WTC11 (cell line): Measurements from ENCODE around the gene RELL1. TPM values are rescaled to one million over a fixed set of nuclear protein-coding genes. Genes with fewer than 3 reads are reported as not detected.

ENCODE experiments used
- ATAC-seq: fragments of 200-7000 bp; cut with Tn5 transposase; 2 replicates; pipeline ENCODE4 v1.10.0; 2021; ENCODE audit warnings: mild to moderate bottlenecking, moderate library complexity
- CTCF ChIA-PET: fragments of 300-600 bp; sonication (Branson Sonifier 250); formaldehyde crosslinking; loops from one replicate; lab custom pipeline; 2021; ENCODE audit warnings: antibody characterized with exemption; lab: Charles Lee
- POLR2A ChIA-PET: fragments of 350-600 bp; sonication (Branson Sonifier 250); formaldehyde crosslinking; loops from one replicate; lab custom pipeline; 2021; ENCODE audit warnings: antibody characterized with exemption; lab: Charles Lee
- DNase-seq: peaks from one replicate; pipeline ENCODE4 v3.0.0; 2021; ENCODE audit warnings: low spot score
- H3K27ac Mint-ChIP-seq: 2 replicates; pipeline ENCODE4 v1.8.0; 2021; ENCODE audit warnings: mixed read lengths
- H3K27me3 Mint-ChIP-seq: 2 replicates; pipeline ENCODE4 v1.8.0; 2021; ENCODE audit warnings: low read depth, mild to moderate bottlenecking, moderate library complexity, mixed read lengths
- H3K36me3 Mint-ChIP-seq: 2 replicates; pipeline ENCODE4 v1.8.0; 2021; ENCODE audit warnings: mixed read lengths
- H3K4me1 Mint-ChIP-seq: 2 replicates; pipeline ENCODE4 v1.8.0; 2022; ENCODE audit warnings: mixed read lengths
- H3K4me3 Mint-ChIP-seq: 2 replicates; pipeline ENCODE4 v1.8.0; 2021; ENCODE audit warnings: mild to moderate bottlenecking, moderate library complexity, mixed read lengths
- H3K9me3 Mint-ChIP-seq: 2 replicates; pipeline ENCODE4 v1.8.0; 2021; ENCODE audit warnings: mixed read lengths
- ATF2 ChIP-seq: sonication (generic); formaldehyde crosslinking; IDR thresholded peaks from 2 replicates; pipeline ENCODE4 v1.8.1; 2022; ENCODE audit warnings: low read depth, missing genetic modification reagents, borderline replicate concordance
- CTCF ChIP-seq: fragments of 200-600 bp; IDR thresholded peaks from 2 replicates; pipeline ENCODE4 v1.8.0; 2022; ENCODE audit warnings: antibody characterized with exemption
- E2F4 ChIP-seq: sonication (generic); formaldehyde crosslinking; IDR thresholded peaks from 2 replicates; pipeline ENCODE4 v1.8.1; 2022; ENCODE audit warnings: low read depth, mild to moderate bottlenecking, moderate library complexity, missing genetic modification reagents, borderline replicate concordance
- GRHL2 ChIP-seq: fragments of 250-450 bp; sonication (Bioruptor Pico); IDR thresholded peaks from 2 replicates; pipeline ENCODE4 v1.8.0; 2022; ENCODE audit warnings: mild to moderate bottlenecking, moderate library complexity; ENCODE audit not compliant: insufficient replicate concordance, severe bottlenecking
- GTF2I ChIP-seq: fragments of 250-450 bp; sonication (Bioruptor Pico); conservative IDR thresholded peaks from 2 replicates; pipeline ENCODE4 v1.4.0; 2021; ENCODE audit warnings: mild to moderate bottlenecking
- HMGA2 ChIP-seq: fragments of 250-450 bp; sonication (Bioruptor Pico); IDR thresholded peaks from 2 replicates; pipeline ENCODE4 v1.4.0; 2021; ENCODE audit warnings: mild to moderate bottlenecking, moderate library complexity
- JAZF1 ChIP-seq: fragments of 250-450 bp; sonication (Bioruptor Pico); IDR thresholded peaks from 2 replicates; pipeline ENCODE4 v1.9.0; 2021; ENCODE audit warnings: moderate library complexity, mild to moderate bottlenecking, inconsistent platforms
- NR1H2 ChIP-seq: sonication (generic); formaldehyde crosslinking; IDR thresholded peaks from 2 replicates; pipeline ENCODE4 v1.9.0; 2021; ENCODE audit warnings: mild to moderate bottlenecking, moderate library complexity, missing genetic modification reagents
- NR2C2 ChIP-seq: sonication (generic); formaldehyde crosslinking; IDR thresholded peaks from 2 replicates; pipeline ENCODE4 v1.8.0; 2022; ENCODE audit warnings: mild to moderate bottlenecking, missing genetic modification reagents
- NR3C1 ChIP-seq: sonication (generic); formaldehyde crosslinking; conservative IDR thresholded peaks from 2 replicates; pipeline ENCODE4 v1.8.1; 2023; ENCODE audit warnings: low read depth, mild to moderate bottlenecking, missing genetic modification reagents
- PRRX2 ChIP-seq: fragments of 250-450 bp; sonication (Bioruptor Pico); IDR thresholded peaks from 2 replicates; pipeline ENCODE4 v1.8.0; 2021; ENCODE audit warnings: mild to moderate bottlenecking
- ZBTB43 ChIP-seq: sonication (generic); formaldehyde crosslinking; IDR thresholded peaks from 2 replicates; pipeline ENCODE4 v1.8.1; 2023; ENCODE audit warnings: mild to moderate bottlenecking, missing genetic modification reagents
- ZNF121 ChIP-seq: sonication (generic); formaldehyde crosslinking; IDR thresholded peaks from 2 replicates; pipeline ENCODE4 v1.8.0; 2023; ENCODE audit warnings: missing genetic modification reagents
- total RNA-seq: library from RNA; stranded (reverse); gene quantifications from 3 replicates; pipeline ENCODE4 v1.2.3, GENCODE V29; 2021
- TF ChIP-seq, protein P1 (sequence below): sonication (generic); formaldehyde crosslinking; IDR thresholded peaks from 2 replicates; pipeline ENCODE4 v1.8.0; 2022; ENCODE audit warnings: missing genetic modification reagents
- TF ChIP-seq, protein P2 (sequence below): sonication (generic); formaldehyde crosslinking; IDR thresholded peaks from 2 replicates; pipeline ENCODE4 v1.8.0; 2023; ENCODE audit warnings: missing genetic modification reagents, mild to moderate bottlenecking, borderline replicate concordance
- TF ChIP-seq, protein P3 (sequence below): sonication (generic); formaldehyde crosslinking; IDR thresholded peaks from 2 replicates; pipeline ENCODE4 v1.8.1; 2023; ENCODE audit warnings: mild to moderate bottlenecking, missing genetic modification reagents, moderate library complexity
- TF ChIP-seq, protein P4 (sequence below): sonication (generic); formaldehyde crosslinking; IDR thresholded peaks from 2 replicates; pipeline ENCODE4 v1.8.1; 2023; ENCODE audit warnings: mild to moderate bottlenecking, missing genetic modification reagents, borderline replicate concordance

Gene RELL1
- total RNA-seq, 1 experiment from 2014 or later, result 14.4 TPM

DNA sequence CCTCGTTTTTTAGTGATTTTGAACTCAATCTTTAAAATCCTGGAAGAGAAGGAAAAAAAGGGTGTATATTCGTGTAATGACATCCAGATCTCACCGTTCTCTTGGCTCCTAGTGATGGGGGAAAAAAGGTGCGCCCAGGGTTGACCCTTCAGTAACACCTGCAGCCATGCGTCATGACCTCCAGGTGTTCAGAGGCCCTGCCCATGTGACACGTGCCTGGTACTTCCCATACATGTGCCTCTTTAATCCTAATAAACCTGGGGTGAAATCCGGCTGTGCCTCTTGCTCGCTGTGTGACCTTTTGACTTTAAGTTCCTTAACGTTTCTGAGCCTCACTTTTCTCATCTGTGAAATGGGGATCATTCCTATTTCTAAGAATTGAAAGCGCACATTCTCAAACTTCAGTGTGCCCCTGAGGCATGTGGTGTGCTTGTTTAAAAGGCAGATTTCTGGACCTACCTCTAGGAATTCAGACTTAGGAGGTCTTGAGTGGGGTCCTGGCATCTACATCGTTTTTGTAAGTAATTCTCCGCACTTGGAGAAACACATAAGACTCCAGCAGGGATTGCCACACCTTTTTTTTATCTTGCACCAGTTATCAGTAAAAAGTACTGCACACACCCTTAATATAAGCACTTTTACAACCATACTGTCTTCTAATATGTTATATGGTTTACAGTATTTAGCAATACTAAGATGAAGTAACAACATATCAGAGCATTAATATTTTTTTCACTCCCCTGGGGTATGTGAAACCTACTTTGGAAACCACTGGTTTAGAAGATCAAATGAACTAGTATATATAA is 90.1 kb downstream of the RELL1 start:
- no peak overlapping the region for H3K27ac Mint-ChIP-seq
- peaks cover 7% of the 10 kb centered on the region for H3K4me1 Mint-ChIP-seq
- H3K9me3 Mint-ChIP-seq, result no peaks in the 10 kb centered on the region
- H3K4me3 Mint-ChIP-seq, result no peak overlapping the region
- DNase-seq, result no peak
- CTCF ChIA-PET, result no interaction called here
- no peaks in the 10 kb centered on the region for H3K27me3 Mint-ChIP-seq
- ATAC-seq, result no peak
- H3K36me3 Mint-ChIP-seq, result no peaks in the 10 kb centered on the region
- POLR2A ChIA-PET, result no interaction called here
- TF ChIP-seq PRRX2, result no peak
- TF ChIP-seq, protein P1, sequence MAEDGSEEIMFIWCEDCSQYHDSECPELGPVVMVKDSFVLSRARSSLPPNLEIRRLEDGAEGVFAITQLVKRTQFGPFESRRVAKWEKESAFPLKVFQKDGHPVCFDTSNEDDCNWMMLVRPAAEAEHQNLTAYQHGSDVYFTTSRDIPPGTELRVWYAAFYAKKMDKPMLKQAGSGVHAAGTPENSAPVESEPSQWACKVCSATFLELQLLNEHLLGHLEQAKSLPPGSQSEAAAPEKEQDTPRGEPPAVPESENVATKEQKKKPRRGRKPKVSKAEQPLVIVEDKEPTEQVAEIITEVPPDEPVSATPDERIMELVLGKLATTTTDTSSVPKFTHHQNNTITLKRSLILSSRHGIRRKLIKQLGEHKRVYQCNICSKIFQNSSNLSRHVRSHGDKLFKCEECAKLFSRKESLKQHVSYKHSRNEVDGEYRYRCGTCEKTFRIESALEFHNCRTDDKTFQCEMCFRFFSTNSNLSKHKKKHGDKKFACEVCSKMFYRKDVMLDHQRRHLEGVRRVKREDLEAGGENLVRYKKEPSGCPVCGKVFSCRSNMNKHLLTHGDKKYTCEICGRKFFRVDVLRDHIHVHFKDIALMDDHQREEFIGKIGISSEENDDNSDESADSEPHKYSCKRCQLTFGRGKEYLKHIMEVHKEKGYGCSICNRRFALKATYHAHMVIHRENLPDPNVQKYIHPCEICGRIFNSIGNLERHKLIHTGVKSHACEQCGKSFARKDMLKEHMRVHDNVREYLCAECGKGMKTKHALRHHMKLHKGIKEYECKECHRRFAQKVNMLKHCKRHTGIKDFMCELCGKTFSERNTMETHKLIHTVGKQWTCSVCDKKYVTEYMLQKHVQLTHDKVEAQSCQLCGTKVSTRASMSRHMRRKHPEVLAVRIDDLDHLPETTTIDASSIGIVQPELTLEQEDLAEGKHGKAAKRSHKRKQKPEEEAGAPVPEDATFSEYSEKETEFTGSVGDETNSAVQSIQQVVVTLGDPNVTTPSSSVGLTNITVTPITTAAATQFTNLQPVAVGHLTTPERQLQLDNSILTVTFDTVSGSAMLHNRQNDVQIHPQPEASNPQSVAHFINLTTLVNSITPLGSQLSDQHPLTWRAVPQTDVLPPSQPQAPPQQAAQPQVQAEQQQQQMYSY (CRISPR knock-in tag), result no peak
- TF ChIP-seq GRHL2 (CRISPR knock-in tag), result no peak
- no peak for TF ChIP-seq GTF2I (CRISPR knock-in tag)
- no peak for TF ChIP-seq CTCF
- TF ChIP-seq NR2C2 (CRISPR knock-in tag), result no peak
- no peak for TF ChIP-seq ATF2 (CRISPR knock-in tag)
- TF ChIP-seq, protein P2, sequence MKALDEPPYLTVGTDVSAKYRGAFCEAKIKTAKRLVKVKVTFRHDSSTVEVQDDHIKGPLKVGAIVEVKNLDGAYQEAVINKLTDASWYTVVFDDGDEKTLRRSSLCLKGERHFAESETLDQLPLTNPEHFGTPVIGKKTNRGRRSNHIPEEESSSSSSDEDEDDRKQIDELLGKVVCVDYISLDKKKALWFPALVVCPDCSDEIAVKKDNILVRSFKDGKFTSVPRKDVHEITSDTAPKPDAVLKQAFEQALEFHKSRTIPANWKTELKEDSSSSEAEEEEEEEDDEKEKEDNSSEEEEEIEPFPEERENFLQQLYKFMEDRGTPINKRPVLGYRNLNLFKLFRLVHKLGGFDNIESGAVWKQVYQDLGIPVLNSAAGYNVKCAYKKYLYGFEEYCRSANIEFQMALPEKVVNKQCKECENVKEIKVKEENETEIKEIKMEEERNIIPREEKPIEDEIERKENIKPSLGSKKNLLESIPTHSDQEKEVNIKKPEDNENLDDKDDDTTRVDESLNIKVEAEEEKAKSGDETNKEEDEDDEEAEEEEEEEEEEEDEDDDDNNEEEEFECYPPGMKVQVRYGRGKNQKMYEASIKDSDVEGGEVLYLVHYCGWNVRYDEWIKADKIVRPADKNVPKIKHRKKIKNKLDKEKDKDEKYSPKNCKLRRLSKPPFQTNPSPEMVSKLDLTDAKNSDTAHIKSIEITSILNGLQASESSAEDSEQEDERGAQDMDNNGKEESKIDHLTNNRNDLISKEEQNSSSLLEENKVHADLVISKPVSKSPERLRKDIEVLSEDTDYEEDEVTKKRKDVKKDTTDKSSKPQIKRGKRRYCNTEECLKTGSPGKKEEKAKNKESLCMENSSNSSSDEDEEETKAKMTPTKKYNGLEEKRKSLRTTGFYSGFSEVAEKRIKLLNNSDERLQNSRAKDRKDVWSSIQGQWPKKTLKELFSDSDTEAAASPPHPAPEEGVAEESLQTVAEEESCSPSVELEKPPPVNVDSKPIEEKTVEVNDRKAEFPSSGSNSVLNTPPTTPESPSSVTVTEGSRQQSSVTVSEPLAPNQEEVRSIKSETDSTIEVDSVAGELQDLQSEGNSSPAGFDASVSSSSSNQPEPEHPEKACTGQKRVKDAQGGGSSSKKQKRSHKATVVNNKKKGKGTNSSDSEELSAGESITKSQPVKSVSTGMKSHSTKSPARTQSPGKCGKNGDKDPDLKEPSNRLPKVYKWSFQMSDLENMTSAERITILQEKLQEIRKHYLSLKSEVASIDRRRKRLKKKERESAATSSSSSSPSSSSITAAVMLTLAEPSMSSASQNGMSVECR, result no peak
- TF ChIP-seq ZNF121 (CRISPR knock-in tag), result no peak
- TF ChIP-seq, protein P3, sequence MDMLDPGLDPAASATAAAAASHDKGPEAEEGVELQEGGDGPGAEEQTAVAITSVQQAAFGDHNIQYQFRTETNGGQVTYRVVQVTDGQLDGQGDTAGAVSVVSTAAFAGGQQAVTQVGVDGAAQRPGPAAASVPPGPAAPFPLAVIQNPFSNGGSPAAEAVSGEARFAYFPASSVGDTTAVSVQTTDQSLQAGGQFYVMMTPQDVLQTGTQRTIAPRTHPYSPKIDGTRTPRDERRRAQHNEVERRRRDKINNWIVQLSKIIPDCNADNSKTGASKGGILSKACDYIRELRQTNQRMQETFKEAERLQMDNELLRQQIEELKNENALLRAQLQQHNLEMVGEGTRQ (CRISPR knock-in tag), result no peak
- TF ChIP-seq ZBTB43 (CRISPR knock-in tag), result no peak
- no peak for TF ChIP-seq HMGA2
- no peak for TF ChIP-seq NR1H2
- TF ChIP-seq, protein P4, sequence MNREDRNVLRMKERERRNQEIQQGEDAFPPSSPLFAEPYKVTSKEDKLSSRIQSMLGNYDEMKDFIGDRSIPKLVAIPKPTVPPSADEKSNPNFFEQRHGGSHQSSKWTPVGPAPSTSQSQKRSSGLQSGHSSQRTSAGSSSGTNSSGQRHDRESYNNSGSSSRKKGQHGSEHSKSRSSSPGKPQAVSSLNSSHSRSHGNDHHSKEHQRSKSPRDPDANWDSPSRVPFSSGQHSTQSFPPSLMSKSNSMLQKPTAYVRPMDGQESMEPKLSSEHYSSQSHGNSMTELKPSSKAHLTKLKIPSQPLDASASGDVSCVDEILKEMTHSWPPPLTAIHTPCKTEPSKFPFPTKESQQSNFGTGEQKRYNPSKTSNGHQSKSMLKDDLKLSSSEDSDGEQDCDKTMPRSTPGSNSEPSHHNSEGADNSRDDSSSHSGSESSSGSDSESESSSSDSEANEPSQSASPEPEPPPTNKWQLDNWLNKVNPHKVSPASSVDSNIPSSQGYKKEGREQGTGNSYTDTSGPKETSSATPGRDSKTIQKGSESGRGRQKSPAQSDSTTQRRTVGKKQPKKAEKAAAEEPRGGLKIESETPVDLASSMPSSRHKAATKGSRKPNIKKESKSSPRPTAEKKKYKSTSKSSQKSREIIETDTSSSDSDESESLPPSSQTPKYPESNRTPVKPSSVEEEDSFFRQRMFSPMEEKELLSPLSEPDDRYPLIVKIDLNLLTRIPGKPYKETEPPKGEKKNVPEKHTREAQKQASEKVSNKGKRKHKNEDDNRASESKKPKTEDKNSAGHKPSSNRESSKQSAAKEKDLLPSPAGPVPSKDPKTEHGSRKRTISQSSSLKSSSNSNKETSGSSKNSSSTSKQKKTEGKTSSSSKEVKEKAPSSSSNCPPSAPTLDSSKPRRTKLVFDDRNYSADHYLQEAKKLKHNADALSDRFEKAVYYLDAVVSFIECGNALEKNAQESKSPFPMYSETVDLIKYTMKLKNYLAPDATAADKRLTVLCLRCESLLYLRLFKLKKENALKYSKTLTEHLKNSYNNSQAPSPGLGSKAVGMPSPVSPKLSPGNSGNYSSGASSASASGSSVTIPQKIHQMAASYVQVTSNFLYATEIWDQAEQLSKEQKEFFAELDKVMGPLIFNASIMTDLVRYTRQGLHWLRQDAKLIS (CRISPR knock-in tag), result no peak
- no peak for TF ChIP-seq E2F4 (CRISPR knock-in tag)
- no peak for TF ChIP-seq JAZF1 (CRISPR knock-in tag)
- no peak for TF ChIP-seq NR3C1 (CRISPR knock-in tag)
